ENCODE results near the gene VPS13D. TPM values are rescaled to one million over a fixed set of nuclear protein-coding genes. Genes with fewer than 3 reads are reported as not detected.

VPS13D gene
- total and polyA plus RNA-seq, 10 of the 15 experiments (the other 5 are each of a cell fraction or from before 2014, with no cell fraction given), result 1.4 to 16.9 (median 8.5) TPM

DNA sequence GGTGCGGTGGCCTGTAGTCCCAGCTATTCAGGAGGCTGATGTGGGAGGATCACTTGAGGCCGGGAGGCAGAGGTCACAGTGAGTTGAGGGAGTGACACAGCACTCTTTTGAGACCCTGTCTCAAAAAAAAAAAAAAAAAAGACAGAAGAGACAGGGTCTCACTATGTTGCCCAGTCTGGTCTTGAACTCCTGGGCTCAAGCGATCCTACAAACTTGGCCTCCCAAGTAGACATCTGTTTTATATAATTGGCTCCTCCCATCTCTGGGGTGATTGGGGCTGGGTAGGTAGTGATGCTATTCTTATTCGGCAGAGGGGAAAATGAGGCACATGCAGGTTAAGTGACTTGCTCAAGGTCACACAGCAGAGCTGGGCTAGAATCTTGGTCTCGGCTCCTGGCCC lies 23.6 kb upstream of the VPS13D start:
- Histone ChIP-seq H3K4me3 (no peak overlapping the region), H3K9me3 (replicated peaks; ENCODE audit: control insufficient read depth, insufficient read depth, low read length) (no peaks in the 10 kb centered on the region), H3K27me3 (replicated peaks in 1 of 2; ENCODE audit: control insufficient read depth in 2 of 2, insufficient read depth in 2 of 2, low read length in 1 of 2) (no peaks in the 10 kb centered on the region), H4K20me1 (ENCODE audit: control insufficient read depth, insufficient read depth) (no peaks in the 10 kb centered on the region), H3K36me3 (ENCODE audit: control insufficient read depth in 2 of 2, insufficient read depth in 2 of 2, low read length in 1 of 2) (peaks cover 16 to 25% of the 10 kb centered on the region in 2 experiments; a peak in 3 of 4 replicates), H3K4me1 (ENCODE audit: control insufficient read depth, insufficient read depth, low read length) (peaks cover 53% of the 10 kb centered on the region), H3K4me2 (ENCODE audit: control insufficient read depth, insufficient read depth) (no peak overlapping the region), H3K9ac (ENCODE audit: control insufficient read depth, insufficient read depth, low read length) (no peak overlapping the region), H3K79me2 (ENCODE audit: control insufficient read depth, insufficient read depth, low read length) (no peaks in the 10 kb centered on the region), H3K27ac (ENCODE audit: control insufficient read depth, insufficient read depth) (no peak overlapping the region), H2AFZ (ENCODE audit: control insufficient read depth, low read depth, low read length) (no peak overlapping the region)
- ChIA-PET CTCF (interaction anchor here (0.6 to 7.9 kb wide), 3 partner anchors 82 to 459 kb away, joined by 3 to 161 read pairs (median 4); no protein-coding TSS in a partner anchor), SMC1A (ENCODE audit: uncharacterized antibody, unreplicated experiment) (interaction anchor here (0.7 to 16.0 kb wide), 2 partner anchors 58 to 82 kb away, joined by 3 to 191 read pairs; no protein-coding TSS in a partner anchor), POLR2A (no interaction called here), RAD21 (ENCODE audit: unreplicated experiment) (interaction anchor here (0.6 to 12.7 kb wide), 2 partner anchors 57 to 1241 kb away, joined by 3 to 116 read pairs; no protein-coding TSS in a partner anchor)
- TF ChIP-seq WRNIP1 (IDR thresholded peaks at IDR 0.05; ENCODE audit: borderline replicate concordance, low read depth, low read length), result no peak
- DNase-seq (ENCODE audit: low read depth, low spot score) (no peak), FAIRE-seq (no peak), ATAC-seq (no peak)
- WGBS (ENCODE audit: insufficient coverage, insufficient replicate concordance, low lambda C conversion rate, missing lambda C conversion rate), result 76% methylated on average over 5 of the region's 5 CpGs
- intact Hi-C loops (cut with micrococcal nuclease; ENCODE audit: unreplicated experiment), result loop anchor here (5.0 to 10.0 kb wide), 2 partner anchors 64 to 221 kb away; partner anchors contain the start of gene MFN2
- in situ Hi-C loops (cut with MboI), result loop anchor here (5.0 kb wide), 1 partner anchor 79 kb away; no protein-coding TSS in a partner anchor
- no TSS peak for BruUV-seq (replicated peaks)

DNA sequence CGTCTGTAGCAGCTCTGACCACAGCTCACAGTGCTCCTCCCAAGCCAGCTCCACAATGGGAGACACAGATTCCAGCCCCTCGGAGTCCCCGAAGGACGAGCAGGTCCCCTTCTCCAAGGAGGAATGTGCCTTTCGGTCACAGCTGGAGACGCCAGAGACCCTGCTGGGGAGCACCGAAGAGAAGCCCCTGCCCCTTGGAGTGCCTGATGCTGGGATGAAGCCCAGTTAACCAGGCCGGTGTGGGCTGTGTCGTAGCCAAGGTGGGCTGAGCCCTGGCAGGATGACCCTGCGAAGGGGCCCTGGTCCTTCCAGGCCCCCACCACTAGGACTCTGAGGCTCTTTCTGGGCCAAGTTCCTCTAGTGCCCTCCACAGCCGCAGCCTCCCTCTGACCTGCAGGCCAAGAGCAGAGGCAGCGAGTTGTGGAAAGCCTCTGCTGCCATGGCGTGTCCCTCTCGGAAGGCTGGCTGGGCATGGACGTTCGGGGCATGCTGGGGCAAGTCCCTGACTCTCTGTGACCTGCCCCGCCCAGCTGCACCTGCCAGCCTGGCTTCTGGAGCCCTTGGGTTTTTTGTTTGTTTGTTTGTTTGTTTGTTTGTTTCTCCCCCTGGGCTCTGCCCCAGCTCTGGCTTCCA lies 22.9 kb upstream of the VPS13D start:
- ChIA-PET POLR2A (no interaction called here), CTCF (interaction anchor here (0.6 to 7.9 kb wide), 4 partner anchors 83 to 459 kb away, joined by 3 to 161 read pairs (median 4); no protein-coding TSS in a partner anchor), RAD21 (ENCODE audit: unreplicated experiment) (interaction anchor here (0.6 to 12.7 kb wide), 4 partner anchors 58 to 1242 kb away, joined by 3 to 116 read pairs (median 5); no protein-coding TSS in a partner anchor), SMC1A (ENCODE audit: uncharacterized antibody, unreplicated experiment) (interaction anchor here (0.7 to 16.0 kb wide), 2 partner anchors 59 to 82 kb away, joined by 3 to 191 read pairs; no protein-coding TSS in a partner anchor)
- Histone ChIP-seq H3K4me3 (no peak overlapping the region), H3K27me3 (replicated peaks in 1 of 2; ENCODE audit: control insufficient read depth in 2 of 2, insufficient read depth in 2 of 2, low read length in 1 of 2) (no peaks in the 10 kb centered on the region), H3K4me2 (ENCODE audit: control insufficient read depth, insufficient read depth) (no peak overlapping the region), H3K36me3 (ENCODE audit: control insufficient read depth in 2 of 2, insufficient read depth in 2 of 2, low read length in 1 of 2) (peaks cover 16 to 22% of the 10 kb centered on the region in 2 experiments; a peak in 3 of 4 replicates), H4K20me1 (ENCODE audit: control insufficient read depth, insufficient read depth) (no peaks in the 10 kb centered on the region), H3K4me1 (ENCODE audit: control insufficient read depth, insufficient read depth, low read length) (peaks cover 47% of the 10 kb centered on the region), H3K9me3 (replicated peaks; ENCODE audit: control insufficient read depth, insufficient read depth, low read length) (no peaks in the 10 kb centered on the region), H3K79me2 (ENCODE audit: control insufficient read depth, insufficient read depth, low read length) (no peaks in the 10 kb centered on the region), H3K9ac (ENCODE audit: control insufficient read depth, insufficient read depth, low read length) (no peak overlapping the region), H3K27ac (ENCODE audit: control insufficient read depth, insufficient read depth) (no peak overlapping the region), H2AFZ (ENCODE audit: control insufficient read depth, low read depth, low read length) (no peak overlapping the region)
- in situ Hi-C loops (cut with MboI), result loop anchor here (5.0 kb wide), 1 partner anchor 80 kb away; no protein-coding TSS in a partner anchor
- 82% methylated on average over 17 of the region's 17 CpGs for WGBS (ENCODE audit: insufficient coverage, insufficient replicate concordance, low lambda C conversion rate, missing lambda C conversion rate)
- intact Hi-C loops (cut with micrococcal nuclease; ENCODE audit: unreplicated experiment), result loop anchor here (5.0 to 10.0 kb wide), 2 partner anchors 65 to 222 kb away; partner anchors contain the start of gene MFN2
- FAIRE-seq, result no peak
- BruUV-seq (replicated peaks), result no TSS peak
- no peak for ATAC-seq
- DNase-seq (ENCODE audit: low read depth, low spot score), result no peak
- no peak for TF ChIP-seq RUNX3 (IDR thresholded peaks at IDR 0.05; ENCODE audit: low read length)
- TF ChIP-seq MXI1 (IDR thresholded peaks at IDR 0.05; ENCODE audit: low read depth, low read length), result no peak
- TF ChIP-seq ZNF622 (IDR thresholded peaks at IDR 0.05), result no peak
- TF ChIP-seq ZNF207 (IDR thresholded peaks at IDR 0.05; ENCODE audit: borderline replicate concordance), result no peak
- TF ChIP-seq ZNF274 (IDR thresholded peaks at IDR 0.05; ENCODE audit: insufficient read depth, insufficient read length), result no peak
- TF ChIP-seq SREBF2 (IDR thresholded peaks at IDR 0.05; ENCODE audit: low read length), result no peak
- TF ChIP-seq TBL1XR1 (IDR thresholded peaks at IDR 0.05; ENCODE audit: low read depth, low read length), result no peak
- TF ChIP-seq, protein P1, sequence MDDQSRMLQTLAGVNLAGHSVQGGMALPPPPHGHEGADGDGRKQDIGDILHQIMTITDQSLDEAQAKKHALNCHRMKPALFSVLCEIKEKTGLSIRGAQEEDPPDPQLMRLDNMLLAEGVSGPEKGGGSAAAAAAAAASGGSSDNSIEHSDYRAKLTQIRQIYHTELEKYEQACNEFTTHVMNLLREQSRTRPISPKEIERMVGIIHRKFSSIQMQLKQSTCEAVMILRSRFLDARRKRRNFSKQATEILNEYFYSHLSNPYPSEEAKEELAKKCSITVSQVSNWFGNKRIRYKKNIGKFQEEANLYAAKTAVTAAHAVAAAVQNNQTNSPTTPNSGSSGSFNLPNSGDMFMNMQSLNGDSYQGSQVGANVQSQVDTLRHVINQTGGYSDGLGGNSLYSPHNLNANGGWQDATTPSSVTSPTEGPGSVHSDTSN (IDR thresholded peaks at IDR 0.05; ENCODE audit: insufficient replicate concordance, low read depth, low read length), result no peak
- TF ChIP-seq, protein P2, sequence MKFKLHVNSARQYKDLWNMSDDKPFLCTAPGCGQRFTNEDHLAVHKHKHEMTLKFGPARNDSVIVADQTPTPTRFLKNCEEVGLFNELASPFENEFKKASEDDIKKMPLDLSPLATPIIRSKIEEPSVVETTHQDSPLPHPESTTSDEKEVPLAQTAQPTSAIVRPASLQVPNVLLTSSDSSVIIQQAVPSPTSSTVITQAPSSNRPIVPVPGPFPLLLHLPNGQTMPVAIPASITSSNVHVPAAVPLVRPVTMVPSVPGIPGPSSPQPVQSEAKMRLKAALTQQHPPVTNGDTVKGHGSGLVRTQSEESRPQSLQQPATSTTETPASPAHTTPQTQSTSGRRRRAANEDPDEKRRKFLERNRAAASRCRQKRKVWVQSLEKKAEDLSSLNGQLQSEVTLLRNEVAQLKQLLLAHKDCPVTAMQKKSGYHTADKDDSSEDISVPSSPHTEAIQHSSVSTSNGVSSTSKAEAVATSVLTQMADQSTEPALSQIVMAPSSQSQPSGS (IDR thresholded peaks at IDR 0.05; ENCODE audit: low read length), result no peak
- no peak for TF ChIP-seq CHD1 (IDR thresholded peaks at IDR 0.05; ENCODE audit: low read depth, low read length)
- TF ChIP-seq CBFB (IDR thresholded peaks at IDR 0.05; ENCODE audit: low read depth), result no peak
- no peak for TF ChIP-seq PML (IDR thresholded peaks at IDR 0.05; ENCODE audit: low read length)
- no peak for TF ChIP-seq NR2C2 (IDR thresholded peaks at IDR 0.05; ENCODE audit: borderline replicate concordance, control insufficient read depth, insufficient read length, low read depth)
